HepG2 (cell line): ENCODE data around the gene ATXN7L3. TPM values are rescaled to one million over a fixed set of nuclear protein-coding genes. Genes with fewer than 3 reads are reported as not detected.

ENCODE experiments used
- HIVEP1 ChIP-seq: sonication (generic); formaldehyde crosslinking; IDR thresholded peaks from 2 replicates; pipeline ENCODE4 v1.4.0; 2020; ENCODE audit warnings: mild to moderate bottlenecking, missing genetic modification reagents
- IKZF4 ChIP-seq: sonication (generic); formaldehyde crosslinking; IDR thresholded peaks from 2 replicates; pipeline ENCODE4 v1.5.1; 2020; ENCODE audit warnings: borderline replicate concordance, mild to moderate bottlenecking, low read depth, missing genetic modification reagents; ENCODE audit errors: not compliant biosample characterization
- MAFF ChIP-seq: IDR thresholded peaks from 2 replicates; pipeline ENCODE4 v1.6.1; 2011; ENCODE audit warnings: low read depth, low read length, improper control_type of control experiment
- MAFK ChIP-seq, 2 experiments: IDR thresholded peaks in 1 of 2; conservative IDR thresholded peaks in 1 of 2; 2 replicates each; pipeline ENCODE4 v1.6.1; 2011; ENCODE audit warnings: improper control_type of control experiment in 2 of 2, low read length in 2 of 2
- MAZ ChIP-seq, 2 experiments: sonication (generic) in 1 of 2; formaldehyde crosslinking in 1 of 2; IDR thresholded peaks; 2 replicates each; pipeline versions ENCODE4 v1.5.0 to v1.6.1; 2012 to 2020; ENCODE audit warnings: low read depth in 2 of 2, mild to moderate bottlenecking in 2 of 2, borderline replicate concordance in 1 of 2, improper control_type of control experiment in 1 of 2, low read length in 1 of 2, missing genetic modification reagents in 1 of 2, moderate library complexity in 1 of 2
- MED13 ChIP-seq: sonication (generic); formaldehyde crosslinking; IDR thresholded peaks from 2 replicates; pipeline ENCODE4 v1.5.0; 2020; ENCODE audit warnings: missing genetic modification reagents
- MEIS2 ChIP-seq: sonication (generic); formaldehyde crosslinking; IDR thresholded peaks from 2 replicates; pipeline ENCODE4 v1.9.0; 2021; ENCODE audit warnings: mild to moderate bottlenecking, missing genetic modification reagents
- MXD3 ChIP-seq: IDR thresholded peaks from 2 replicates; pipeline ENCODE4 v1.6.1; 2016; ENCODE audit warnings: mild to moderate bottlenecking, missing biosample characterization, missing genetic modification reagents
- MXI1 ChIP-seq: IDR thresholded peaks from 3 replicates; pipeline ENCODE4 v1.6.1; 2012; ENCODE audit warnings: low read depth, low read length, inconsistent platforms, borderline replicate concordance
- NFIB ChIP-seq: sonication (generic); formaldehyde crosslinking; IDR thresholded peaks from 2 replicates; pipeline ENCODE4 v1.9.0; 2021; ENCODE audit warnings: missing genetic modification reagents, mild to moderate bottlenecking, borderline replicate concordance
- PLRG1 ChIP-seq: fragments of 450-650 bp; conservative IDR thresholded peaks from 2 replicates; pipeline ENCODE4 v1.6.1; 2016
- POLR2AphosphoS5 ChIP-seq: IDR thresholded peaks from 2 replicates; pipeline ENCODE4 v1.6.1; 2012; ENCODE audit warnings: low read depth, low read length
- SAFB2 ChIP-seq: sonication (generic); formaldehyde crosslinking; IDR thresholded peaks from 2 replicates; pipeline ENCODE4 v1.5.1; 2020; ENCODE audit warnings: missing genetic modification reagents, low read depth, mild to moderate bottlenecking, borderline replicate concordance
- STAG1 ChIP-seq: sonication (generic); formaldehyde crosslinking; IDR thresholded peaks from 2 replicates; pipeline ENCODE4 v1.4.0; 2020; ENCODE audit warnings: missing genetic modification reagents
- ZNF484 ChIP-seq: sonication (generic); formaldehyde crosslinking; IDR thresholded peaks from 2 replicates; pipeline ENCODE4 v1.5.1; 2020; ENCODE audit warnings: mild to moderate bottlenecking, low read depth, missing genetic modification reagents, borderline replicate concordance
- ZNF644 ChIP-seq: IDR thresholded peaks from 2 replicates; pipeline ENCODE4 v1.6.1; 2016; ENCODE audit warnings: low read depth
- ZNF775 ChIP-seq: sonication (generic); formaldehyde crosslinking; IDR thresholded peaks from 2 replicates; pipeline ENCODE4 v1.4.0; 2020; ENCODE audit warnings: missing genetic modification reagents, mild to moderate bottlenecking, moderate library complexity, borderline replicate concordance
- ZNF780A ChIP-seq: sonication (generic); formaldehyde crosslinking; IDR thresholded peaks from 2 replicates; pipeline ENCODE4 v1.8.0; 2022; ENCODE audit warnings: mild to moderate bottlenecking, missing genetic modification reagents, moderate library complexity
- ZNF781 ChIP-seq: sonication (generic); formaldehyde crosslinking; IDR thresholded peaks from 2 replicates; pipeline ENCODE4 v1.5.1; 2020; ENCODE audit warnings: borderline replicate concordance, mild to moderate bottlenecking, missing genetic modification reagents; ENCODE audit errors: not compliant biosample characterization
- polyA plus RNA-seq, 8 experiments: library from polyadenylated mRNA; depleted of rRNA in 3 of 8; stranded (reverse) in 7 of 8; unstranded in 1 of 8; fragments of >200 nt; fragmentation: Illumina TruSeq in 4 of 8; extraction: Trizol in 4 of 8; gene quantifications; 2 replicates each; pipeline versions ENCODE4 v1.2.1 to v1.2.3, GENCODE V29; 2011 to 2016; ENCODE audit warnings: low read depth in 4 of 8, missing spikeins in 1 of 8, mixed read lengths in 1 of 8; ENCODE audit not compliant: insufficient read depth in 1 of 8
- total RNA-seq, 5 experiments: library from RNA; depleted of rRNA; stranded (reverse); fragments of >200 nt; fragmentation: Illumina TruSeq; extraction: Trizol; gene quantifications; 2 replicates each; pipeline ENCODE4 v1.2.3, GENCODE V29; 2016; ENCODE audit warnings: low read depth in 1 of 5
- TF ChIP-seq, protein P1 (sequence below): sonication (generic); formaldehyde crosslinking; IDR thresholded peaks from 2 replicates; pipeline ENCODE4 v1.5.0; 2020; ENCODE audit warnings: mild to moderate bottlenecking, missing genetic modification reagents, moderate library complexity
- TF ChIP-seq, protein P2 (sequence below): IDR thresholded peaks from 2 replicates; pipeline ENCODE4 v1.6.1; 2016; ENCODE audit warnings: low read depth, missing genetic modification reagents, missing compliant biosample characterization

Gene ATXN7L3
- total and polyA plus RNA-seq, 2 of the 13 experiments (the other 11 are each of a cell fraction or from before 2014, with no cell fraction given): 44.5 to 59.1 TPM

GRCh38 chr17:44218344-44219107, 18.8 kb upstream of the ATXN7L3 start (continued):
- TF ChIP-seq MAFK (conservative IDR thresholded peaks at IDR 0.05 in 1 of 2, IDR thresholded peaks at IDR 0.05 in 1 of 2; ENCODE audit: low read length in 2 of 2) (no peak), SAFB2 (CRISPR knock-in tag) (no peak), ZNF780A (no peak), MEIS2 (CRISPR knock-in tag) (no peak), MAFF (no peak), HIVEP1 (CRISPR knock-in tag) (no peak; the same call in 1 of the 2 replicates), MED13 (CRISPR knock-in tag) (no peak), IKZF4 (no peak), MAZ (IDR thresholded peaks at IDR 0.05; ENCODE audit: borderline replicate concordance, low read depth, low read length) (peak; percentile 98), MAZ (CRISPR knock-in tag; IDR thresholded peaks at IDR 0.05; ENCODE audit: low read depth) (peak; percentile 68), NFIB (CRISPR knock-in tag) (no peak), ZNF644 (no peak), MXI1 (peak; percentile 71; the same call in 1 of the 3 replicates), POLR2AphosphoS5 (no peak; the same call in 1 of the 2 replicates), ZNF484 (CRISPR knock-in tag) (no peak), PLRG1 (no peak), MXD3 (peak; percentile 27; the same call in 1 of the 2 replicates), STAG1 (CRISPR knock-in tag) (no peak), ZNF775 (CRISPR knock-in tag) (0 out of 2 replicates have a peak, but pooled peaks have one; percentile 68), ZNF781 (no peak)
- TF ChIP-seq, protein P1, sequence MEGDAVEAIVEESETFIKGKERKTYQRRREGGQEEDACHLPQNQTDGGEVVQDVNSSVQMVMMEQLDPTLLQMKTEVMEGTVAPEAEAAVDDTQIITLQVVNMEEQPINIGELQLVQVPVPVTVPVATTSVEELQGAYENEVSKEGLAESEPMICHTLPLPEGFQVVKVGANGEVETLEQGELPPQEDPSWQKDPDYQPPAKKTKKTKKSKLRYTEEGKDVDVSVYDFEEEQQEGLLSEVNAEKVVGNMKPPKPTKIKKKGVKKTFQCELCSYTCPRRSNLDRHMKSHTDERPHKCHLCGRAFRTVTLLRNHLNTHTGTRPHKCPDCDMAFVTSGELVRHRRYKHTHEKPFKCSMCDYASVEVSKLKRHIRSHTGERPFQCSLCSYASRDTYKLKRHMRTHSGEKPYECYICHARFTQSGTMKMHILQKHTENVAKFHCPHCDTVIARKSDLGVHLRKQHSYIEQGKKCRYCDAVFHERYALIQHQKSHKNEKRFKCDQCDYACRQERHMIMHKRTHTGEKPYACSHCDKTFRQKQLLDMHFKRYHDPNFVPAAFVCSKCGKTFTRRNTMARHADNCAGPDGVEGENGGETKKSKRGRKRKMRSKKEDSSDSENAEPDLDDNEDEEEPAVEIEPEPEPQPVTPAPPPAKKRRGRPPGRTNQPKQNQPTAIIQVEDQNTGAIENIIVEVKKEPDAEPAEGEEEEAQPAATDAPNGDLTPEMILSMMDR (CRISPR knock-in tag): peak; percentile 82
- TF ChIP-seq, protein P2, sequence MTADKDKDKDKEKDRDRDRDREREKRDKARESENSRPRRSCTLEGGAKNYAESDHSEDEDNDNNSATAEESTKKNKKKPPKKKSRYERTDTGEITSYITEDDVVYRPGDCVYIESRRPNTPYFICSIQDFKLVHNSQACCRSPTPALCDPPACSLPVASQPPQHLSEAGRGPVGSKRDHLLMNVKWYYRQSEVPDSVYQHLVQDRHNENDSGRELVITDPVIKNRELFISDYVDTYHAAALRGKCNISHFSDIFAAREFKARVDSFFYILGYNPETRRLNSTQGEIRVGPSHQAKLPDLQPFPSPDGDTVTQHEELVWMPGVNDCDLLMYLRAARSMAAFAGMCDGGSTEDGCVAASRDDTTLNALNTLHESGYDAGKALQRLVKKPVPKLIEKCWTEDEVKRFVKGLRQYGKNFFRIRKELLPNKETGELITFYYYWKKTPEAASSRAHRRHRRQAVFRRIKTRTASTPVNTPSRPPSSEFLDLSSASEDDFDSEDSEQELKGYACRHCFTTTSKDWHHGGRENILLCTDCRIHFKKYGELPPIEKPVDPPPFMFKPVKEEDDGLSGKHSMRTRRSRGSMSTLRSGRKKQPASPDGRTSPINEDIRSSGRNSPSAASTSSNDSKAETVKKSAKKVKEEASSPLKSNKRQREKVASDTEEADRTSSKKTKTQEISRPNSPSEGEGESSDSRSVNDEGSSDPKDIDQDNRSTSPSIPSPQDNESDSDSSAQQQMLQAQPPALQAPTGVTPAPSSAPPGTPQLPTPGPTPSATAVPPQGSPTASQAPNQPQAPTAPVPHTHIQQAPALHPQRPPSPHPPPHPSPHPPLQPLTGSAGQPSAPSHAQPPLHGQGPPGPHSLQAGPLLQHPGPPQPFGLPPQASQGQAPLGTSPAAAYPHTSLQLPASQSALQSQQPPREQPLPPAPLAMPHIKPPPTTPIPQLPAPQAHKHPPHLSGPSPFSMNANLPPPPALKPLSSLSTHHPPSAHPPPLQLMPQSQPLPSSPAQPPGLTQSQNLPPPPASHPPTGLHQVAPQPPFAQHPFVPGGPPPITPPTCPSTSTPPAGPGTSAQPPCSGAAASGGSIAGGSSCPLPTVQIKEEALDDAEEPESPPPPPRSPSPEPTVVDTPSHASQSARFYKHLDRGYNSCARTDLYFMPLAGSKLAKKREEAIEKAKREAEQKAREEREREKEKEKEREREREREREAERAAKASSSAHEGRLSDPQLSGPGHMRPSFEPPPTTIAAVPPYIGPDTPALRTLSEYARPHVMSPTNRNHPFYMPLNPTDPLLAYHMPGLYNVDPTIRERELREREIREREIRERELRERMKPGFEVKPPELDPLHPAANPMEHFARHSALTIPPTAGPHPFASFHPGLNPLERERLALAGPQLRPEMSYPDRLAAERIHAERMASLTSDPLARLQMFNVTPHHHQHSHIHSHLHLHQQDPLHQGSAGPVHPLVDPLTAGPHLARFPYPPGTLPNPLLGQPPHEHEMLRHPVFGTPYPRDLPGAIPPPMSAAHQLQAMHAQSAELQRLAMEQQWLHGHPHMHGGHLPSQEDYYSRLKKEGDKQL (CRISPR knock-in tag): no peak
